ENCODE data around the gene CNPY2.
"Not testable (repeated sequence)": the region's sequence is repeated elsewhere in the genome, so short reads cannot be mapped to it uniquely, and the experiment has no call there.

Gene CNPY2

DNA sequence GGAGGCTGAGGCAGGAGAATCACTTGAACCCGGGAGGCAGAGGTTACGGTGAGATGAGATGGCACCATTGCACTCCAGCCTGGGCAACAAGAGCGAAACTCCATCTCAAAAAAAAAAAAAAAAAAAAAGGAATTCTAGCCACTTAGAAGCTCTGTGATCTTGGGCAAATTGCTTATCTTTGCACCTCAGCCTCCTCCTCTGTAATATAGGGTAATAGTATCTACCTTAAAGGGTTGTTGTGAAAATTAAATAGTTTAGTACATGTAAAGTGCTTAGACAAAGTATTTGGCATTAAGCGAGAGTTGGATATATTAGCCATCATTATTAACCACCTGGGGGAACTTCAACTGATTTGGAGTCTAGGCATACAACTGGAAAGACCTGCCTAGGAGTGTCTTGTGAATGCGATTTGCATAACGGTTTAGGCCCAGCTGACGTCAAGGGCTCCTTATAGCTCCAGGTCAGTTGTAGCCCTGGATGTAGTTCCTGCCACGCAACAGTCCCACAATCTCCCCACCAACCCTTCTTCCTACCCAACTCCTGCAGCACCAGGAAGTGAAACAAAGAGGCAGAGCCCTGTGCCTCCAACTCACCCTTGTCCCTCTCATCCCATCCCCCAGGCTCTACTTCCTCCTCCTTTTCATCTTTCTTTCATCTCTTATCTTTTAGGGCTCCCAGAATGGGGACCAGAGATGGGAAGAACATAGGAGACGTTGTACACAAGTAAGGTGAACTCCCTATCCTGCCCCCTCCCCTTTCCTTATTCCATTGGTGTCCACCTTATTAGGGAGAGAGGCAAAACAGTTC is 20.8 kb upstream of the CNPY2 start:
- Histone ChIP-seq H3K9ac (ENCODE audit: low read length) (no peak overlapping the region), H3K36me3 (ENCODE audit: control insufficient read depth in 1 of 2, insufficient read depth in 2 of 2, low read depth in 1 of 2, low read length in 2 of 2) (peaks cover 3 to 7% of the 10 kb centered on the region in 2 experiments), H3K18ac (ENCODE audit: low read depth in 1 of 2, low read length in 2 of 2) (no peak overlapping the region), H3K23ac (ENCODE audit: low read length in 2 of 2) (no peak overlapping the region), H3K9me3 (ENCODE audit: control insufficient read depth, low read length) (no peaks in the 10 kb centered on the region), H3K4me1 (ENCODE audit: control insufficient read depth, insufficient read depth, low read depth, low read length) (peaks cover 12% of the 10 kb centered on the region), H4K91ac (ENCODE audit: low read length) (no peak overlapping the region), H3K14ac (ENCODE audit: low read length in 2 of 2) (no peak overlapping the region), H3K4me3 (ENCODE audit: insufficient read depth in 1 of 2, low read depth in 1 of 2, low read length in 2 of 2) (no peak overlapping the region), H3K79me1 (replicated peaks; ENCODE audit: low read length, poor library complexity, severe bottlenecking) (peaks cover 3% of the 10 kb centered on the region), H2AFZ (ENCODE audit: low read depth, low read length) (no peak overlapping the region), H3K4me2 (ENCODE audit: low read length, poor library complexity, severe bottlenecking) (no peak overlapping the region), H2BK15ac (ENCODE audit: low read depth, poor library complexity, severe bottlenecking) (no peak overlapping the region), H2BK12ac (ENCODE audit: low read length in 2 of 2) (no peak overlapping the region), H3K27me3 (ENCODE audit: control insufficient read depth in 1 of 2, insufficient read depth in 1 of 2, low read length in 2 of 2) (no peaks in the 10 kb centered on the region), H2BK120ac (ENCODE audit: low read depth, low read length) (no peak overlapping the region), H2BK5ac (ENCODE audit: low read depth, low read length, poor library complexity, severe bottlenecking) (no peak overlapping the region), H3K4ac (ENCODE audit: low read depth in 1 of 2, low read length in 2 of 2) (no peak overlapping the region), H4K8ac (ENCODE audit: low read length) (no peak overlapping the region), H3K27ac (ENCODE audit: low read length, poor library complexity, severe bottlenecking) (no peak overlapping the region), H2AK5ac (ENCODE audit: low read length, severe bottlenecking) (no peak overlapping the region)
- 92% methylated on average over 8 of the region's 9 CpGs for WGBS
- DNase-seq = no peak

DNA sequence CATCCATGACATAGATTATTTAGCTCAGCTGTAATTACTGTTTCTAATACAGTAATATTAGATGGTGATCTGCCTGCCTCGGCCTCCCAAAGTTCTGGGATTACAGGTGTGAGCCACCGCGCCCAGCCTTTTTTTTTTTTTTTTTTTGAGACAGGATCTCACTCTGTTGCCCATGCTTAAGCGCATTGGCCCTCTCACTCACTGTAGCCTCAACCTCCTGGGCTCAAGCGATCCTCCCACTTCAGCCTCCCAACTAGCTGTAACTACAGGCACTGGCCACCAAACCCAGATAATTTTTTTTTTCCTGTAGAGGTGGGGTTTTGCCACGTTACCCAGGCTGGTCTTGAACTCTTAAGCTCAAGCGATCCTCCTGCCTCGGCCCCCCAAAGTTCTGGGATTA is 19.7 kb upstream of the CNPY2 start:
- not testable (repeated sequence) for H3K4me3 ChIP-seq (ENCODE audit: insufficient read depth in 1 of 2, low read depth in 1 of 2, low read length in 2 of 2); H3K4me2 ChIP-seq (ENCODE audit: low read length, poor library complexity, severe bottlenecking); H3K79me1 ChIP-seq (replicated peaks; ENCODE audit: low read length, poor library complexity, severe bottlenecking); H2AFZ ChIP-seq (ENCODE audit: low read depth, low read length); H3K9me3 ChIP-seq (ENCODE audit: control insufficient read depth, low read length); H3K14ac ChIP-seq (ENCODE audit: low read length in 2 of 2); H2BK120ac ChIP-seq (ENCODE audit: low read depth, low read length); H3K36me3 ChIP-seq (ENCODE audit: control insufficient read depth in 1 of 2, insufficient read depth in 2 of 2, low read depth in 1 of 2, low read length in 2 of 2); H2BK12ac ChIP-seq (ENCODE audit: low read length in 2 of 2); H4K91ac ChIP-seq (ENCODE audit: low read length); DNase-seq; H2AK5ac ChIP-seq (ENCODE audit: low read length, severe bottlenecking); H2BK15ac ChIP-seq (ENCODE audit: low read depth, poor library complexity, severe bottlenecking); H3K4ac ChIP-seq (ENCODE audit: low read depth in 1 of 2, low read length in 2 of 2); H3K18ac ChIP-seq (ENCODE audit: low read depth in 1 of 2, low read length in 2 of 2); H2BK5ac ChIP-seq (ENCODE audit: low read depth, low read length, poor library complexity, severe bottlenecking); H3K9ac ChIP-seq (ENCODE audit: low read length); H3K27me3 ChIP-seq (ENCODE audit: control insufficient read depth in 1 of 2, insufficient read depth in 1 of 2, low read length in 2 of 2); H3K27ac ChIP-seq (ENCODE audit: low read length, poor library complexity, severe bottlenecking); H4K8ac ChIP-seq (ENCODE audit: low read length); H3K23ac ChIP-seq (ENCODE audit: low read length in 2 of 2)
- H3K4me1 ChIP-seq (ENCODE audit: control insufficient read depth, insufficient read depth, low read depth, low read length) = peaks cover 12% of the 10 kb centered on the region
- 95% methylated on average over 8 of the region's 8 CpGs for WGBS

- H3K36me3 ChIP-seq (ENCODE audit: control insufficient read depth in 1 of 2, insufficient read depth in 2 of 2, low read depth in 1 of 2, low read length in 2 of 2) = no peaks in the 10 kb centered on the region
- H3K23ac ChIP-seq (ENCODE audit: low read length in 2 of 2) = no peak overlapping the region
- no peak for DNase-seq
- peak overlapping the region; percentile 52 to 90 for H3K4me3 ChIP-seq (ENCODE audit: insufficient read depth in 1 of 2, low read depth in 1 of 2, low read length in 2 of 2)
- H2BK12ac ChIP-seq (ENCODE audit: low read length in 2 of 2) = no peak overlapping the region
- H3K18ac ChIP-seq (ENCODE audit: low read depth in 1 of 2, low read length in 2 of 2) = peak overlapping the region in 1 of 2 experiments; percentile 20
- no peak overlapping the region for H4K91ac ChIP-seq (ENCODE audit: low read length)
- H3K4ac ChIP-seq (ENCODE audit: low read depth in 1 of 2, low read length in 2 of 2) = peak overlapping the region in 1 of 2 experiments; percentile 77
- H3K9ac ChIP-seq (ENCODE audit: low read length) = peak overlapping the region; percentile 98
- H2AFZ ChIP-seq (ENCODE audit: low read depth, low read length) = no peak overlapping the region
- peak overlapping the region; percentile 91 for H3K4me2 ChIP-seq (ENCODE audit: low read length, poor library complexity, severe bottlenecking)
- H2AK5ac ChIP-seq (ENCODE audit: low read length, severe bottlenecking) = peak overlapping the region; percentile 95
- H3K79me1 ChIP-seq (replicated peaks; ENCODE audit: low read length, poor library complexity, severe bottlenecking) = peaks cover 3% of the 10 kb centered on the region
- H3K4me1 ChIP-seq (ENCODE audit: control insufficient read depth, insufficient read depth, low read depth, low read length) = peaks cover 12% of the 10 kb centered on the region
- no peaks in the 10 kb centered on the region for H3K9me3 ChIP-seq (ENCODE audit: control insufficient read depth, low read length)
- H2BK120ac ChIP-seq (ENCODE audit: low read depth, low read length) = peak overlapping the region; percentile 84
- WGBS = 45% methylated on average over 5 of the region's 6 CpGs
- no peak overlapping the region for H3K14ac ChIP-seq (ENCODE audit: low read length in 2 of 2)
- H2BK15ac ChIP-seq (ENCODE audit: low read depth, poor library complexity, severe bottlenecking) = no peak overlapping the region
- H2BK5ac ChIP-seq (ENCODE audit: low read depth, low read length, poor library complexity, severe bottlenecking) = no peak overlapping the region
- H3K27ac ChIP-seq (ENCODE audit: low read length, poor library complexity, severe bottlenecking) = peak overlapping the region; percentile 94
- H3K27me3 ChIP-seq (ENCODE audit: control insufficient read depth in 1 of 2, insufficient read depth in 1 of 2, low read length in 2 of 2) = no peaks in the 10 kb centered on the region
- peak overlapping the region; percentile 84 for H4K8ac ChIP-seq (ENCODE audit: low read length)
These were observed 18.7 kb upstream of the CNPY2 start for GRCh38 chr12:56334490-56334793.

DNA sequence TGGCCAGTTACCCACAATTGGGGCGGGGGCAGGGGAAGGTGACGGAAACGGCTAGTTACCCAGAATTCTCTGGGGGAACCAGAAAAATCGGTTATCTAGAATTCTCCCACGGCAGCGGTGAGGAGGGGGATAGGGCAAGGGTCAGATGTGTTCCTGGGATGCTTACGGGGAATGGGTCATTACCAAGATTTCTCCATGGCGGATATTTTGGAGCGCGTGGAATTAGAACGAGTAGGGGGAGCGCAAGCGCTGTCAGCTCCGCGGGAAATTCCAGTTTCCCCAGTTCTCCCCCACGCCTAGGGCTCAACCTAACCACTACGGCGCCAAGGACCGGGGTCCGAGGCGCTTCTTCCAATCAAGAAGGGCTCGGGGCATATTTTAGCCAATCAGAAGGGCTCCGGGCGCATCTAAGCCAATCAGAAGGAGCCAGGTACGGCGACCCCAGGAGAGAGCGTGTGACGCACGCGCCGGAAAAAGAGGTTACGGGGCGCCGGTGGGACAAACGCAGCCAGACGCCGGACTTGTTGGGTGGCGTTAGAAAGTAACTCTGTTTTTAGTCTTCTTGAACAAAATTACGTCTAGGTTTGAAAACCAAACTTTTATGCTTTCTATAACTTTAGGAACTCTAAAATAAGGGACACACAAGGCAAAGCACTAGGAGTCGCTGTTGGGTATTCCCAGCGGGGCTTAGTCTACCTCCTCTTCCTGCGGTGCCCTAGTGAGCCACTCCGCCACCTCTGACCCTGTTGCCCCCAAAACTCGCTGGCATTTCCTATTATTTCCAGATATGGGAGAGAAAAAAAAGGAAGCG is 18.1 kb upstream of the CNPY2 start, which contains the start of gene PAN2:
PAN2 (minus strand) TSS at position 322 of the 811 bp plus-strand sequence. CDS start 906 bp downstream, outside the sequence.
- peaks cover 10% of the 10 kb centered on the region for H3K4me1 ChIP-seq (ENCODE audit: control insufficient read depth, insufficient read depth, low read depth, low read length)

More for the DNA sequence above, 18.1 kb upstream of the CNPY2 start, which contains the start of gene PAN2:
- Histone ChIP-seq H3K27ac (ENCODE audit: low read length, poor library complexity, severe bottlenecking) (peak within 1 kb of the TSS; percentile 96), H2AK5ac (ENCODE audit: low read length, severe bottlenecking) (peak within 1 kb of the TSS; percentile 95), H3K9me3 (ENCODE audit: control insufficient read depth, low read length) (no peaks in the 10 kb centered on the region), H3K4ac (ENCODE audit: low read depth in 1 of 2, low read length in 2 of 2) (peak within 1 kb of the TSS; percentile 25 to 92), H2AFZ (ENCODE audit: low read depth, low read length) (peak within 1 kb of the TSS; percentile 78), H2BK120ac (ENCODE audit: low read depth, low read length) (peak within 1 kb of the TSS; percentile 84), H4K8ac (ENCODE audit: low read length) (peak within 1 kb of the TSS; percentile 84), H3K18ac (ENCODE audit: low read depth in 1 of 2, low read length in 2 of 2) (peak within 1 kb of the TSS; percentile 68), H4K91ac (ENCODE audit: low read length) (peak within 1 kb of the TSS; percentile 62), H3K14ac (ENCODE audit: low read length in 2 of 2) (no peak within 1 kb of the TSS), H3K79me1 (replicated peaks; ENCODE audit: low read length, poor library complexity, severe bottlenecking) (peaks cover 3% of the 10 kb centered on the region), H2BK5ac (ENCODE audit: low read depth, low read length, poor library complexity, severe bottlenecking) (peak within 1 kb of the TSS; percentile 67), H3K23ac (ENCODE audit: low read length in 2 of 2) (no peak within 1 kb of the TSS), H3K36me3 (ENCODE audit: control insufficient read depth in 1 of 2, insufficient read depth in 2 of 2, low read depth in 1 of 2, low read length in 2 of 2) (no peaks in the 10 kb centered on the region), H2BK15ac (ENCODE audit: low read depth, poor library complexity, severe bottlenecking) (no peak within 1 kb of the TSS), H3K4me2 (ENCODE audit: low read length, poor library complexity, severe bottlenecking) (peak within 1 kb of the TSS; percentile 91), H3K27me3 (ENCODE audit: control insufficient read depth in 1 of 2, insufficient read depth in 1 of 2, low read length in 2 of 2) (no peaks in the 10 kb centered on the region), H2BK12ac (ENCODE audit: low read length in 2 of 2) (peak within 1 kb of the TSS in 1 of 2 experiments; percentile 4), H3K9ac (ENCODE audit: low read length) (peak within 1 kb of the TSS; percentile 98), H3K4me3 (ENCODE audit: insufficient read depth in 1 of 2, low read depth in 1 of 2, low read length in 2 of 2) (peak within 1 kb of the TSS; percentile 52 to 90)
- WGBS = 2% methylated on average over 39 of the region's 45 CpGs
- peak; percentile 97 for DNase-seq

All from mesenchymal stem cell (in vitro differentiated cells and primary cell).